ENCODE data around the gene LRCH1.

The LRCH1 gene

DNA sequence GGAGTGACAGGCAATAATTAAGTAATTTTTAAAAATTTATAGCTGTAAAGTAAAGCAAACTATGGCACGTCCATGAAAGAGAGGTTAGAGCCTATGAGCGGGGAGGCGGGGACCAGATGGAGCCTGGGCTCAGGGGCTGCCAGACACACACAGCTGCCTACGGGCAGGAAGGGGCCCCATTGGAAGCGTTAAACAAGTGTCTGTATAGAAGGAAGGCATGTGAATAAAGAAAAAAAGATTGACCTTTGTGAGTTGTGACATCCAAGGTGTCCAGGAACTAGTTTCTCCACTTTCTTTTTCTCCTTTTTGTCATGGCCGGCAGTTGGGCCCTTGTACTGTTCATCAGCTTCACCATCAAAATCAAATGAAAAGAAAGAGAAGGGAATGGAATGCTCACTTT, 56.8 kb downstream of the LRCH1 start:
- H4K20me1 ChIP-seq (ENCODE audit: insufficient read depth, low read length): peaks cover 79% of the 10 kb centered on the region
- TF ChIP-seq, protein P1, sequence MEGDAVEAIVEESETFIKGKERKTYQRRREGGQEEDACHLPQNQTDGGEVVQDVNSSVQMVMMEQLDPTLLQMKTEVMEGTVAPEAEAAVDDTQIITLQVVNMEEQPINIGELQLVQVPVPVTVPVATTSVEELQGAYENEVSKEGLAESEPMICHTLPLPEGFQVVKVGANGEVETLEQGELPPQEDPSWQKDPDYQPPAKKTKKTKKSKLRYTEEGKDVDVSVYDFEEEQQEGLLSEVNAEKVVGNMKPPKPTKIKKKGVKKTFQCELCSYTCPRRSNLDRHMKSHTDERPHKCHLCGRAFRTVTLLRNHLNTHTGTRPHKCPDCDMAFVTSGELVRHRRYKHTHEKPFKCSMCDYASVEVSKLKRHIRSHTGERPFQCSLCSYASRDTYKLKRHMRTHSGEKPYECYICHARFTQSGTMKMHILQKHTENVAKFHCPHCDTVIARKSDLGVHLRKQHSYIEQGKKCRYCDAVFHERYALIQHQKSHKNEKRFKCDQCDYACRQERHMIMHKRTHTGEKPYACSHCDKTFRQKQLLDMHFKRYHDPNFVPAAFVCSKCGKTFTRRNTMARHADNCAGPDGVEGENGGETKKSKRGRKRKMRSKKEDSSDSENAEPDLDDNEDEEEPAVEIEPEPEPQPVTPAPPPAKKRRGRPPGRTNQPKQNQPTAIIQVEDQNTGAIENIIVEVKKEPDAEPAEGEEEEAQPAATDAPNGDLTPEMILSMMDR (IDR thresholded peaks at IDR 0.05; ENCODE audit: borderline replicate concordance, extremely low read depth, low read length, poor library complexity, severe bottlenecking): no peak
- no peak for TF ChIP-seq EZH2 (IDR thresholded peaks at IDR 0.05; ENCODE audit: borderline replicate concordance, low read depth, low read length, severe bottlenecking)
- peaks cover 7% of the 10 kb centered on the region for H3K4me1 ChIP-seq (ENCODE audit: insufficient read depth, low read length)
- H3K27me3 ChIP-seq (ENCODE audit: insufficient read depth, low read length, poor library complexity): no peaks in the 10 kb centered on the region
- ATAC-seq (ENCODE audit: insufficient read depth, low read depth): peak; percentile 83
- H3K79me2 ChIP-seq (ENCODE audit: insufficient read depth, low read length): peaks cover 98% of the 10 kb centered on the region
- no peak overlapping the region for H3K27ac ChIP-seq (ENCODE audit: low read length)
- no peak overlapping the region for H3K4me3 ChIP-seq (ENCODE audit: low read depth in 1 of 2, low read length in 2 of 2)
- no peaks in the 10 kb centered on the region for H3K9me3 ChIP-seq (ENCODE audit: insufficient read depth, low read length, severe bottlenecking)
- peak; percentile 32 for DNase-seq
- H2AFZ ChIP-seq (ENCODE audit: low read depth, low read length): no peak overlapping the region
- H3K9ac ChIP-seq (ENCODE audit: low read depth, low read length): no peak overlapping the region
- no peak overlapping the region for H3K4me2 ChIP-seq (ENCODE audit: insufficient read depth, low read length)
- H3K36me3 ChIP-seq (ENCODE audit: insufficient read depth, low read length): no peaks in the 10 kb centered on the region

DNA sequence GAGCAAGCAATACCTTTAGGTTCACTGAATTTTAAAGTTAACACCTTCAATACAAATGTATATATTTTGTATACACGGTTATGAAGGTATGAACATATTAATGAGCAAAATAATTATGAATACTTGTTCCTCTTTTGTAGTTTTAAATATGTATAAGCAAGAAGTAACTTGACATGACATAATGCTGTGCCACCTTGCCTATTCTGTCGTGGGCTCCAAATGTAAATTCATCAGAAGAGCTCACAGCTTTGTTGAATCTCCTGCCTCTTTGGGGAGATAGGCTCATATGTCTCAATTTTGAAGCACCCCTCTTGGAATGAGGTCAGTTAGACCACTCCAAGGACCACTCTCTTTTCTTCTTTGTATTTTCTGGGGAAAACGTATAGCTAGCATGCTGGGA, 59.3 kb downstream of the LRCH1 start:
- no peak overlapping the region for H2AFZ ChIP-seq (ENCODE audit: low read depth, low read length)
- no peak overlapping the region for H3K9ac ChIP-seq (ENCODE audit: low read depth, low read length)
- peaks cover 74% of the 10 kb centered on the region for H4K20me1 ChIP-seq (ENCODE audit: insufficient read depth, low read length)
- no peak for TF ChIP-seq EZH2 (IDR thresholded peaks at IDR 0.05; ENCODE audit: borderline replicate concordance, low read depth, low read length, severe bottlenecking)
- TF ChIP-seq, protein P1 (IDR thresholded peaks at IDR 0.05; ENCODE audit: borderline replicate concordance, extremely low read depth, low read length, poor library complexity, severe bottlenecking): no peak
- H3K79me2 ChIP-seq (ENCODE audit: insufficient read depth, low read length): peaks cover 95% of the 10 kb centered on the region
- peaks cover 7% of the 10 kb centered on the region for H3K4me1 ChIP-seq (ENCODE audit: insufficient read depth, low read length)
- H3K27ac ChIP-seq (ENCODE audit: low read length): no peak overlapping the region
- H3K36me3 ChIP-seq (ENCODE audit: insufficient read depth, low read length): no peaks in the 10 kb centered on the region
- ATAC-seq (ENCODE audit: insufficient read depth, low read depth): no peak
- no peak overlapping the region for H3K4me2 ChIP-seq (ENCODE audit: insufficient read depth, low read length)
- H3K27me3 ChIP-seq (ENCODE audit: insufficient read depth, low read length, poor library complexity): no peaks in the 10 kb centered on the region
- H3K9me3 ChIP-seq (ENCODE audit: insufficient read depth, low read length, severe bottlenecking): no peaks in the 10 kb centered on the region
- no peak for DNase-seq
- no peak overlapping the region for H3K4me3 ChIP-seq (ENCODE audit: low read depth in 1 of 2, low read length in 2 of 2)

DNA sequence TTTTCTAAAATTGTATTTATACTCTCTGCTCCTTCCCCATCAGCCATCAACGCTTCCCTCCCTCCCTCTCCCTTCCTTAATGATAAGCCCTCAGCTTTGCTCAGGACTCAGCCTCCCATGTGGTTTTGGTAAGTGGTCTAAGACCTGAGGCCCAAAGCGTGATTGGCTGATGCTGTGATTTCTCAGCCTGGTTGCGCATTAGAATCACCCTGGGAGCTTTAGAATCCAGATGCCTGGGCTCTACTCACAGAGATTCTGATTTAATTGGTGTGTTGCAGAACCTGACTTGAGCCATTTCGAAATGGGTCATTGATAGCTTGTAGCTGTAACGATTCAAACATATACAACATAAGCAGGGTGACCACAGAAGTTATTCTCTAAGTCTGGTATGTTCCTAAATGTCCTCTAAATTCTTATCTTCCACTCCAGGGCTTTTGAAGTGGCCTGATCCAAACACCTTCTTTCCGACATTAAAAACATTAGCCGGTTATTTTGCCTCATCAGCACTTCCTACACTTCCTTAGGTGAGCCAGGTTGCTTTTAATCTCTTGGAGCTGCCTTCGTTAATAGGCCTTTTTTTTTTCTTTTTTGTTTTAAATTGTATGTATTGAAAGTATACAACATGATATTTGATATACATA, 60.6 kb downstream of the LRCH1 start:
- peaks cover 7% of the 10 kb centered on the region for H3K4me1 ChIP-seq (ENCODE audit: insufficient read depth, low read length)
- H3K27me3 ChIP-seq (ENCODE audit: insufficient read depth, low read length, poor library complexity): no peaks in the 10 kb centered on the region
- TF ChIP-seq, protein P1 (IDR thresholded peaks at IDR 0.05; ENCODE audit: borderline replicate concordance, extremely low read depth, low read length, poor library complexity, severe bottlenecking): no peak
- TF ChIP-seq EZH2 (IDR thresholded peaks at IDR 0.05; ENCODE audit: borderline replicate concordance, low read depth, low read length, severe bottlenecking): no peak
- DNase-seq (no peak), ATAC-seq (ENCODE audit: insufficient read depth, low read depth) (no peak)
- no peak overlapping the region for H3K27ac ChIP-seq (ENCODE audit: low read length)
- H3K79me2 ChIP-seq (ENCODE audit: insufficient read depth, low read length): peaks cover 95% of the 10 kb centered on the region
- H4K20me1 ChIP-seq (ENCODE audit: insufficient read depth, low read length): peaks cover 74% of the 10 kb centered on the region
- no peak overlapping the region for H3K4me3 ChIP-seq (ENCODE audit: low read depth in 1 of 2, low read length in 2 of 2)
- no peak overlapping the region for H3K4me2 ChIP-seq (ENCODE audit: insufficient read depth, low read length)
- no peak overlapping the region for H3K9ac ChIP-seq (ENCODE audit: low read depth, low read length)
- no peaks in the 10 kb centered on the region for H3K9me3 ChIP-seq (ENCODE audit: insufficient read depth, low read length, severe bottlenecking)
- H2AFZ ChIP-seq (ENCODE audit: low read depth, low read length): no peak overlapping the region
- H3K36me3 ChIP-seq (ENCODE audit: insufficient read depth, low read length): no peaks in the 10 kb centered on the region
